ENCODE measurements around the gene MORF4L1.
"Not testable (repeated sequence)": the region's sequence is repeated elsewhere in the genome, so short reads cannot be mapped to it uniquely, and the experiment has no call there.

Gene MORF4L1, protein sequence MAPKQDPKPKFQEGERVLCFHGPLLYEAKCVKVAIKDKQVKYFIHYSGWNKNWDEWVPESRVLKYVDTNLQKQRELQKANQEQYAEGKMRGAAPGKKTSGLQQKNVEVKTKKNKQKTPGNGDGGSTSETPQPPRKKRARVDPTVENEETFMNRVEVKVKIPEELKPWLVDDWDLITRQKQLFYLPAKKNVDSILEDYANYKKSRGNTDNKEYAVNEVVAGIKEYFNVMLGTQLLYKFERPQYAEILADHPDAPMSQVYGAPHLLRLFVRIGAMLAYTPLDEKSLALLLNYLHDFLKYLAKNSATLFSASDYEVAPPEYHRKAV

DNA sequence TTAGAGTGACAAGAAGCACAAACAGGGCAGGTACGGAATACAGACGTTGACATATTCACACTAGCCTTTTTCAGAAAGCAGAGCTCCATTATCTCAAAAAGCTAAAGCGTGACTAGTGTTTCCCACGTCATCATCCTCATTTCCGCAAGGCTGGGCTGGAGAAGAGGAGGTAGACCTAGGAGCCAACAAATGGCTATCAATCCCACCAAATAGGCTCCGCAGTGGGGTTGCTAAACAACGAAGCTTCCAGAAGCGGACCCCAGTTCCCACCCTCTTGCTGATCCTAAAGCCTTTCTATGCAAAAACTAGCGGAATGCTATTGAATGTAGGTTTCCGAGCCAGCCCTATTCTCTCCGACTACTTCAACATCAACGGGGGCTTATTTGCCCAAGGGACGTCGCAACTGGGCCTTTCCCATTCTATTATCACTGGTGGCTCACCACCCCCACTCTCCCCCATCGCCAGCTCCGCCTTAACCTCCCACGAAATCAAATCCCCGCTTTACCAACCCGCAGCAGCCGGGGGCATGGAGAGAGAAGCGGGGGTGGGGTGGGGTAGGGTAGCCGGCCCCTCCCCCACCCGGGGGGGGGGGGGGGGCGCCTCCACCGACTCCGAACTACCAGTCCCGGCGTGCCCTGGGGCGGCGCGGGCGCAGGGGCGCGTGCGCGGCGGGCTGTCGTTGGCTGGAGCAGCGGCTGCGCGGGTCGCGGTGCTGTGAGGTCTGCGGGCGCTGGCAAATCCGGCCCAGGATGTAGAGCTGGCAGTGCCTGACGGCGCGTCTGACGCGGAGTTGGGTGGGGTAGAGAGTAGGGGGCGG is at the start of gene MORF4L1:
Gene MORF4L1 (plus strand): TSS at position 736 of the 817 bp plus-strand sequence. CDS start 128 bp downstream, outside the sequence.
- DNase-seq, result peak; percentile 84

DNA sequence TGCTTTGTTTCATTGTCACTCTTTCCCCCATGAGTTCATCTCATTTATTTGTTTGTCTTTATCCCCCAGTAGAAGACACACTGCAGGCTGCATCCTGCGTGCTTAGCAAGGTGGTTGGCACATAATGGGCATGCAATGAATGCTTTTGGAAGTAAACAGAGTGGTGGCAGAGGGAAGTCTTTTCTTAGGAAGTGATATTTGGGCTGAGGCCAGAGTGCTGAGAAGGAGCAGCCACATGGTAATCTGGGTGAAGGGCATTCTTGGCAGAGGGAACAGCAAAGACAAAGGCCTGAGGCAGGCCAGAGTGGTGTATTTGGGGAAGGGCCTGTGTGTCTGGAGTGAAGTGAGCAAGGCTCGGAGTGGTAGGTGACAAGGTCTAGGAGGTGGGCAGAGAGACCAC is 43.8 kb upstream of the MORF4L1 start:
- no peak for DNase-seq

DNA sequence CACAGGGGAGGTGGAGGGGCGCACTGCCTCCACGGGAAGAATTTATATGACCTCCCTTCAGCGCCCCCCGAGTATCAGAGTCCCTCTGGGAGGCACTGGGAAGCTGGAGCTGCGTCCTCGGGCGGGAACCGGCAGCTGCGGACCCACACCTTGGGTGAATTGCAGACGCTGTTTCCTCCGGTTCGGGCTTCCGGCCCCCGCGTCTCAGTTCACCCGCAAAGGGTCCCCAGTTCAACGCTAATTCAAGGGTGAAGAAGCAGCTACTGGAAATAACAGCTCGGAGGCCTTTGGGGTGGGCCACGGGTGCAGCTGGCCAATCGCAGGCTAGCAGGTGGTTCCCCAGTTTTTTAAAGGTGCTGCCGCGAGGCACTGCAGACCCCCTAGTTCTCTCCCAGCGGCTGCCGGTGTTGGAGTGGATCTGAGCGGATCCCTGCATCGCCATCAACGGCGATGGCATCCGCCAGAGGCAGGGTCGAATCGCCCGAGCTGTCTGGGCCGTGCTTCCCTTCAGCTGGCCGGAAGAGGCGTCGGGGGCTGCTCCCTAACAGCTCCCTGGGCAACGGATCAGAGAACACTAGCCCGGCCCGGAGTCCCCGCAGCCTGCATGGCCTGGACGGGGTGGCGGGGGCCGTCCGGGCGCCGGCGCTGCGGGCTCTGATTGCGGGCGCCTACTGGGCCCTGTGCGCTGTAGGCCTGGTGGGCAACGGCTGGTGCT is 42.0 kb upstream of the MORF4L1 start:
- DNase-seq, result no peak

DNA sequence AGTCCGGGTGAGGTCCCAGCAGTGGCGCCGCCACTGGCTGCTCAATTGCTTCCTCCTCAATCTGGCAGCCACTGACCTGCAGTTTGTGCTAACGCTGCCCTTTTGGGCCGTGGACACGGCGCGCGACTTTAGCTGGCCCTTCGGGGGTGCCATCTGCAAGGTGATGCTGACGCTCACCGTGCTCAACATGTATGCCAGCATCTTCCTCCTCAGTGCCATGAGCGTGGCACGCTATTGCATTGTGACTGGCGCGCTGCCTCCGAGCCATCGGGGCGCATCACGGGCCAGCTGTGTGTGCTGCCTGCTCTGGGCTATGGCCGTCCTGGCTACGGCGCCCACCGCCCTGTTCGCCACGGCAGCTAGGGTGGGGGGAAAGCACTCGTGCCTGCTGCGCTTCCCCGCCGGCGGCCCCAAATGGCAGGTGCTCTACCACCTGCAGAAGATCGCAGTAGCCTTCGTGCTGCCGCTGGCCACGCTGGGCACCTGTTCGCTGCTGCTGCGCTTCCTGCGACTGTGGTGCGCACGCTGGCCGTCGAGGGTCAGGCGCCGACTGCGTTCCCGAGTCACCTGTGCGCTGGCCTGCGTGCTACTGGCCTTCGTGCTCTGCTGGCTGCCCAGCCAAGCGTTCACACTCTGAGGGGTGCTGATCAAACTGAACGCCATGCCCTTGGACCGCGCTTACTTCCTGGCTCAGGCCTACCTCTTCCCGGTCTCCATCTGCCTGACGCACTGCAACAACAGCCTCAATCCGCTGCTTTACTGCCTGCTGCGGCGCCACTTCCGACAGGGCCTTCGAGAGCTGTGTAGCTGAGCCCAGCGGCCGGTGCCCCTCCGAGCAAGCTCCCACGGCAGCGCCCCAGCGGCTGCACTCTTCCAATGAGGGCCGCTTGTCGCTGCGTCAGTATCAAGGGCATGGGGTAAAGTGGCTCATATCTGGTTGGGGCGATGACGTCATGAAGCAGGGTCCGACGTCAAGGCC is 41.2 kb upstream of the MORF4L1 start:
- DNase-seq, result no peak

DNA sequence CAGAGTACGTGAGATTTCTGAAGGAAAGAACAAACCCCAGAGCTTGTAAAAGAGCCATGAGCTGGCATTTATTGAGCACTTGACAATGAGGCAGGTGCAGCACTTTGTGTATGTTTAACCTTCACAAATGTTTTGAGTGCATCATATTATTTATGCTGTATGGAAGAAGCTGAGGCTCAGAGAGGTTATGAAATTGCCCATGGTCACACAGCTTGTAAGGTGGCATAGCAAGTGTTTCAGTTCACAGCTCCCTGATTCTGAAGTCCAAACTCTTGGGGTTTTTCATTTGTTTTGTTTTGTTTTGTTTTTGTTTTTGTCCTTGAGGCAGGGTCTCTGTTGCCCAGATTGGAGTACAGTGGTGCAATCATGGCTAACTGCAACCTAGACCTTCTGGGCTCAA is 36.4 kb upstream of the MORF4L1 start:
- no peak for DNase-seq

DNA sequence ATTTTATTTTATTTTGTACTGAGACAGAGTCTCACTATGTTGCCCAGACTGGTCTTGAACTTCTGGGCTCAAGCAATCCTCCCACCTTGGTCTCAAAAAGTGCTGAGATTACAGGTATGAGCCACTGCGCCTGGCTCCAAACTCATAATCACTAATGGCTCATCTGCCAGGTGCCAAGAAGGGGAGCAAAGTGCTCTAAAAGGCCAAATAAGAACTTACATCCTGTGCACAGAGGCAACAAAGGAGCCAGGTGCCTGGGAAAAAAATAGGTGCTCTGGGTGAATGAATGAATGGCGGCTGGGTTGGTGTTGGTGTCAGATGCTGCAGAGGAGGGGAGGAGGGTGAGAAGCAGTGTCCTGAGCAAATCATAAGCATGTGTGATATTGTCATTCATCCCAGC is 35.6 kb upstream of the MORF4L1 start:
- no peak for DNase-seq

DNA sequence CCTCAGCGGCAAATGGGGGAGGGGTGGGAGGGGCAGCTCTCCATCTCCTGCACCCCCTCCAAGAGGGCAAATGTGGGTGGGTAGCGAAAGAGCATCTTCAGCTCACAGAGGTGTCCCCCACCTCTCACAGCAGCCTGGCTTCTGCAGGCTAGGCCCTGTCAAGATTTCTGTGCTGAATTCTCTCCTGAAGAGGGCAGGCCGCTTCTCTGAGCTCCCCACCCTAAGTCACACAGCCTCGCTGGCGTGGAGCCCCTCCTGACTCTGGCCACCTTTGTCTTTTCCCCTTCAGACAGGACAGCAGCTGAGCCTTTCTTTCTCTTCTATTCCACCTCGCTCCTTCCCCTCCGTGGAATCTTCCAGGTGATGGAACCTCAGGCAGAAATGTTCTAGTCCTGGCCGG is 35.1 kb upstream of the MORF4L1 start:
- DNase-seq, result no peak

DNA sequence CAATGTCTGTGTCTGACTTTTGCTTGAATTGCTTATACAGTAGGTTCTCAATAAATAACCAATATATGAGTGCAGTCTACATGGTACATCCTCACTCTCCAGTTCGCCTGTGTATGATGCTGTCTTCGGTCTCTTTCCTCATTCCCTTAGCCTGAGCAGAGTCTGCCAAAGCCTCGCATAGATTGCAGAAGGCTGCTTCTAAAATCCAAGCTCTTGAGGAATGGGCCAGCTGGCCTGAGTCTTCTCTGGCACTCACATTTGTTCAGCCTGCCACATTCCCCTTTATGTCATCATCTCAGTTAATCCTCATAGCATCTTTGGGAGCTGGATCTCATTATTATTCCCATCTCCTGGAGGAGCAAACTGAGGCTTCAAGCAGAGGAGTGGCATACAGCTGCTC is 34.2 kb upstream of the MORF4L1 start:
- no peak for DNase-seq

DNA sequence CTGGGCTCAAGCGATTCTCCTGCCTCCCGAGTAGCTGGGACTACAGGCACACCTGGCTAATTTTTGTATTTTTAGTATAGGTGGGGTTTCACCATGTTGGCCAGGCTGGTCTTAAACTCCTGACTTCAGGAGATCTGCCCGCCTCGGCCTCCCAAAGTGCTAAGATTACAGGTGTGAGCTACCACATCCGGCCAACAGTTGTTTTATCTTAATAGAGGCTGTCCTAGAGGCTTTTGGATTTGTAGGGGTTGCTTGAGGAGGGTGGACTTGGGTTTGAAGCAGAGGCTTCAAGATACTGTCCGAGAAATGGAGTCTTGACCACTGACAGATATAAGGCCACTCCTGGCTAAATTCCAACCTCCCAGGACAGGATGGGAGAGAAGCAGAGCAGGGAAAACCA is 33.5 kb upstream of the MORF4L1 start:
- DNase-seq, result not testable (repeated sequence)

DNA sequence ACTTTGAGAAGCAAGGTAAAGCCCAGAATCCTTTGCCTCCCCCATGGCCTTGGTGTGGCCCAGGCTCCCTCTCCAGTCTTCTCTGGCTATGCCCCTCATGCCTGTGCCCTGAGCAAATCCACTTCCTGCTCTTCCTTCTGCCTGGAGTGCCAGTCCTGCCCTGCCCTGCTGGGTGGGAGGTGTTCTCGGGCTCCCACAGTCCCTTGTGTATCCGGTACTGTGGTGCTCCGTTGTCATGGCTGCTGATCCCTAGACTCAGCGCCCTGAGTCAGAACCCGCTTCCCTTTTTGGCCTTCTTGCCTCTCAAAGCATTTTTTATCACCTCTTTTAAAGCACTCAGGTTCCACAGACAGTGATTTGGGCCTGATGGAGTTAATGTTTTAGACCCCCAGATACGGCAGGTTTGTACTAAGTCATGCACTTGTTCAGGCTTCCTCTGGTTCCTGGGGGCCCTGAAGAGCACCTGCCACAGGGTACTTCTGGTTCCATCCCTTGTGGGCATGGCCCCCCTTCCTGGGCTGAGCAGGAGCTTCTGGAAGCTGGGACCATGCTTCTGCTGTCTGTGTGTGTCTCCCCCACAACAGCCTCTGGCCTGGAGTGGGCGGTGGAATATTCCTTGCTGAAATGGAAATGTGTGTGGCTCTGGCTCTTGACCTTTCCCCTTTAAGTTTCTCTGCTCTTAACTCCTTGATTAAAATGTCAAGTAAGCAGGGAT is 31.9 kb upstream of the MORF4L1 start:
- no peak for DNase-seq

DNA sequence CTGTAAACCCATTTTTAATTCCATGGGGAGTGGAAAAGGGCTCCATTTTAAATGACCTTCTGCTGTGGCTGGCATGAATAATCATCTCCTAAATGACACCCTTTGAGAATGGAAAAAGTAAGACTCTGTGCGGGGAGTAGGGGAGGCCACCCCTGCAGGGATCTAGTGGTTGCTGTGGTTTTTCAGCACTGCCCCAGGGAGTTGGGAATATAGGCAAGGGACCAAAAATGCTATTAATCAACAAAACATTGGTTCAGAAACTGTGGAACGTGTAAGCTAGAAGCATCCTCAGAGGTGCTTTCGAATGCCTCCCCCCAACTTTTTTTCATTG is 31.3 kb upstream of the MORF4L1 start:
- no peak for DNase-seq

DNA sequence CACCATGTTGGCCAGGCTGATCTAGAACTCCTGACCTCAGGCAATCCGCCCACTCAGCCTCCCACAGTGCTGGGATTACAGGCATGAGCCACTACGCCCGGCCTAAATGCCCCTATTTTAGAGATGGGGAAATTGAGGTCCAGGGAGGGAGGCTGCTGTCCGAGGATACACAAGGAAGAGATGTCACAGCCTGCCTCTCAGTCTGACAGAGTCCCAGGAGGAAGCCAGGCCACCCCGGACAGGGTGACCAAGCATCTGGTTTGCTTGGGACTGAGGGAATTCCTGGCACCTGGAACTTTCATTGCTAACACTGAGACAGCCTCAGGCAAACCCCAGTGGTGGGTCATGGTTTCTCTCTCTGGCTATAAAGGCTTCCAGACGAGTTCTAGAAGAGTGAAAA is 30.8 kb upstream of the MORF4L1 start:
- no peak for DNase-seq

DNA sequence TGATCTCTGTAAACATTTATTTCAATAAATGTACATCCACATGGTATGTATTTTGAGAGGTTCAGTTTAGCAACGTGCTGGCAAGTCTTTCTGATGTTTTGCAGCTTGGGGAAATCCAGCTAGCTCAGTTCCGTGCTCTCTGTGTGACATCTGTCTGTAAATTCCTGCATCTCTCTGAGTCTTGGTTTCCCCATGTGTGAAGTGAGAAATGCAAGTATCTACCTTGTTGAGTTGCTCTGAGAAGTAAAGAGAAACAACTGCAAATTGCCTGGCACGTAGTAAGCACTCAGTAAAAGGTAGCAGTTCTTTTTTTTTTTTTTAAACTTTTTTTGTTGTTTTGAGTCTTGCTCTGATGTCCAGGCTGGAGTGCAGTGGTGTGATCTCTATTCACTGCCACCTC is 30.2 kb upstream of the MORF4L1 start:
- DNase-seq, result no peak

DNA sequence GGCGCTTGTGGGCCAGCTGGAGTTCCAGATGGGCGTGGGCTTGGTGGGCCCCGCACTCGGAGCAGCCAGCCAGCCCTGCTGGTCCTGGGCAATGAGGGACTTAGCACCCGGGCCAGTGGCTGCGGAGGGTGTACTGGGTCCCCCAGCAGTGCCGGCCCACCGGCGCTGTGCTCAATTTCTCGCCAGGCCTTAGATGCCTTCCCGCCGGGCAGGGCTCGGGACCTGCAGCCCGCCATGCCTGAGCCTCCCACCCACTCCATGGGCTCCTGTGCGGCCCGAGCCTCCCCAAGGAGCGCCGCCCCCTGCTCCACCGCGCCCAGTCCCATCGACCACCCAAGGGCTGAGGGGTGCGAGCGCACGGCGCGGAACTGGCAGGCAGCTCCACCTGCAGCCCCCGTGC is 25.8 kb upstream of the MORF4L1 start:
- not testable (repeated sequence) for DNase-seq

DNA sequence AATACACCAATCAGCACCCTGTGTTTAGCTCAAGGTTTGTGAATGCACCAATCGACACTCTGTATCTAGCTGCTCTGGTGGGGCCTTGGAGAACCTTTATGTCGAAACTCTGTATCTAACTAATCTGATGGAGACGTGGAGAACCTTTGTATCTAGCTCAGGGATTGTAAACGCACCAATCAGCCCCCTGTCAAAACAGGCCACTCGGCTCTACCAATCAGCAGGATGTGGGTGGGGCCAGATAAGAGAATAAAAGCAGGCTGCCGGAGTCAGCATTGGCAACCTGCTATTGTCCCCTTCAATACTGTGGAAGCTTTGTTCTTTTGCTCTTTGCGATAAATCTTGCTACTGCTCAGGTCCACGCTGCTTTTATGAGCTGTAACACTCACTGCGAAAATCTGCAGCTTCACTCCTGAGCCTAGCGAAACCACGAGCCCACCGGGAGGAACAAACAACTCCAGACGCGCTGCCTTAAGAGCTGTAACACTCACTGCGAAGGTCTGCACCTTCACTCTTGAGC is 25.2 kb upstream of the MORF4L1 start:
- DNase-seq, result not testable (repeated sequence)

DNA sequence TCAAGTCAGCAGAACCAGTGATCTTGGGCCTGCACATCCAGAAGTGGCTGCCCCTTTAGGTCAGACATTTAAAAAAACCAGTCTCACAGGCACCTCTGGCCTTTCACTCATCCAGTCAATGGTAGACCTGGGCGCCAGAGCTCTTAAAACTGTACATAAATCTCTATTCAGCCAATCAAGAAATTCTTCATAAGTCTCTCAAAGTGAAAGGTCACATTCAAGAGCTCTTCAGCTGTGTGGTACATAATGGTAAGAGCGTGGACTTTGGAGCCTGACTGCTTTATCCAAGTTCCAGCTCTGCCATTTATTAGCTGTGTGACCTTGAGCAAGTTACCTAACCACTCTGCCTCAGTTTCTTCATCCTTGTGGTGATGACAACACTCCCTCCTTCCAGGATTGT is 22.3 kb upstream of the MORF4L1 start:
- no peak for DNase-seq

DNA sequence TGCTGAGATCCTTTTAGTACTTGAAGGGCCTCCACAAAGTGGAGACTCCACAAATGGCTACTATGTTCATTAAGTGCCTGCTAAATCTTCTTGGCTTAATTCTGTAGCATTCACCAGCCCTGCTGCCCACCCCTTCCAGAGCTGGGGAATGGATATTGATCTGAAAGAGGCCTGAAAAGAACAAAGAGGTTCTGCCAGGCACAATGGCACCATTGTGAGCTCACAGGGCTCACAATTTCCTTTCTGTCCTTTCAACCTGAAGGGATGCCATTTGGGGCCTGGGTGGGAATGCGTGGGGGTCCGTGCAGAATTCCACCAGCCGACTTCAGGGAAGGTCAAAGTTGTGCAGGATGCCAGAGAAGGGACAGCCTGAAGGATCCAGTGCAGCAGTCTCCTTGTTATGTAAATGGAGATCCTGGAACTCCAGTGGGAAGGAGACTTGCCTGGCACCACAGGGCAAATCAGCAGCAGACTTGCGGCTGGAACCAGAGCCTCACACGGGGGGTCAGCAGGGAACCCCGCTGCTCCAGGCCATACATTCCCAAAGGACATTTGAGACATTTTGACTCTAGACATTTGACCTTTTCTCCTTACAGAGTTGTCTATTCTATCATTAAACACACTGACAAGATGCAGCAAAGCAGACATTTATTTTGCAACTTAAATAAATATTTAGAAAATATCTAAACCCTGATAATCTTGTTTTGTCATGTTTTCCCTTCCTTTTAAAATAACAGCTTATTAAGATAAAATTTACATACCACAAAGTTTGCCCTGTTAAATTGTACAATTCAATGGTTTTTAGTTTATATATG is 21.5 kb upstream of the MORF4L1 start:
- no peak for DNase-seq

DNA sequence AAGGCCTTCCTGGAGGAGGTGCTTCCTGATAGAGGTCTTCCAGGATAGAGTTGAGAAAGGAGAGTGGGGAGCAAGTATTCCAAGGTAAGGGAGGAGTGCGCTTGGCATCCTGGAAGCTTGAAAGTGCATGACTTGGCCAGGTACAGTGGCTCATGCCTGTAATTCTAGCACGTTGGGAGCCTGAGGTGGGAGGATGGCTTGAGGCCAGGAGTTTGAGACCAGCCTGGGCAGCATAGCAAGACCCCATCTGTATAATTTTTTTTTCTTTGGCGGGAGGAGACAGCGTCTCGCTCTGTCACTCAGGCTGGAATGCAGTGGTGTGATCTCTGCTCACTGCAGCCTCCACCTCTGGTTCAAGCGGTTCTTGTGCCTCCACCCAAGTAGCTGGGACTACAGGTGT is 19.2 kb upstream of the MORF4L1 start:
- DNase-seq, result no peak

DNA sequence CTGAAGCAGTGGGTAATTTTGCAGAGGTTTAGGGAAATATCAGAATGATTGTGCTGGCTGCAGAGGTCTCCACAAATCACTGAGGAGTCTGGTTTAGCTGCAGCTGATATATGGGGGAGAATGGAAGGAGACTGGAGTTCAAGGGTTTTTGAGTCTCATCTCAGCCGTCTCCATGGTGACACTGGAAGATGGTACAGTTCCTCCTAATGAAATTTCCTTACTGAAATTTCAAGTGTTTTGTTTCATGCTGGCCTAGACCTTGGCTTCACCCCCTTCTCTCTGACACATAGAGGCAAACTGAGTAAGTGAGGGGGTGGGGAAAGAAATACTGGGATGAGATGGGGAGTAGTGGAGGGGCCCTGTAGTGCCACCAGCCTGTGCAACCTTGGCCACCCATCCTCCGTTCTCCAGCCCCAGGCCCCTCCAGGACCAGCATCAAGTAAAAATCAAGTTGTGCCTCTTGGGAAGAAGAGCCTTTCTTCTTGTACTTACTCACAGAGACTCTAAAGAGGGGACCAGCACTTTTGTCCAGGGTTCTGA is 17.8 kb upstream of the MORF4L1 start:
- no peak for DNase-seq

DNA sequence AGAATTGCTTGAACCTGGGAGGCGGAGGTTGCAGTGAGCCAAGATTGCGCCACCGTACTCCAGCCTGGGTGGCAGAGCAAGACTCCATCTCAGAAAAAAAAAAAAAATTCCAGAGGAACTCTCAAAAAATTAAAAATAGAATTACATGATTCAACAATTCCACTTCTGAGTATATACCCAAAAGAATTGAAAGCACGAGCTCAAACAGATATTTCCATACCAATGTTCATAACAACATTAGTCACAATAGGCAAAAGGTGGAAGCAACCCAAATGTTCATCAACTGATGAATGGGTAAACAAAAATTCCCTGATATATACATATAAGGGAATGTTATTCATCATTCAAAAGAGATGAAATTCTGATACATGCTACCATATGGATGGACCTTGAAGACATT is 16.9 kb upstream of the MORF4L1 start:
- DNase-seq, result no peak
